GM12878 (cell line): ENCODE results near the gene EXOC4. TPM values are rescaled to one million over a fixed set of nuclear protein-coding genes. Genes with fewer than 3 reads are reported as not detected.

Source experiments
- BACH1 ChIP-seq: fragments of 450-650 bp; IDR thresholded peaks from 2 replicates; pipeline ENCODE4 v1.6.1; 2017; ENCODE audit warnings: mild to moderate bottlenecking, borderline replicate concordance
- E2F8 ChIP-seq: fragments of 450-650 bp; IDR thresholded peaks from 2 replicates; pipeline ENCODE4 v1.6.1; 2018; ENCODE audit warnings: mild to moderate bottlenecking, low read depth, moderate library complexity; ENCODE audit not compliant: partially characterized antibody
- KLF5 ChIP-seq: fragments of 450-650 bp; IDR thresholded peaks from 2 replicates; pipeline ENCODE4 v1.6.1; 2014; ENCODE audit warnings: mild to moderate bottlenecking; ENCODE audit not compliant: partially characterized antibody
- MXI1 ChIP-seq: fragments of 150-350 bp; IDR thresholded peaks from 2 replicates; pipeline ENCODE4 v1.6.1; 2011; ENCODE audit warnings: low read depth, mild to moderate bottlenecking, inconsistent platforms, low read length, improper control_type of control experiment
- PML ChIP-seq: IDR thresholded peaks from 2 replicates; pipeline ENCODE4 v1.6.1; 2012; ENCODE audit warnings: low read length, inconsistent platforms
- ZZZ3 ChIP-seq: IDR thresholded peaks from 2 replicates; pipeline ENCODE4 v1.6.1; 2011; ENCODE audit warnings: low read depth; ENCODE audit not compliant: control insufficient read depth, insufficient read length
- polyA plus RNA-seq, 11 experiments: library from polyadenylated mRNA; depleted of rRNA in 4 of 11; unstranded in 6 of 11; stranded (reverse) in 5 of 11; fragments of >200 nt; fragmentation: Nextera tagmentation in 4 of 11; fragmentation: Illumina TruSeq in 1 of 11; extraction: Ambion mirVana in 4 of 11; extraction: Trizol in 1 of 11; gene quantifications; 1 replicate in 1 of 11; 2 replicates in 10 of 11; pipeline versions ENCODE4 v1.2.1 to v1.2.3, GENCODE V29; 2011 to 2016; ENCODE audit warnings: inconsistent platforms in 2 of 11, missing spikeins in 2 of 11, low read depth in 1 of 11
- total RNA-seq, 4 experiments: library from RNA; depleted of rRNA in 3 of 4; stranded (reverse); fragments of >200 nt in 3 of 4; fragmentation: Illumina TruSeq in 1 of 4; extraction: Trizol in 1 of 4; gene quantifications; 2 replicates each; pipeline versions ENCODE4 v1.2.1 to v1.2.3, GENCODE V29; 2013 to 2021
- TF ChIP-seq, protein P1 (sequence below): fragments of 450-650 bp; IDR thresholded peaks from 2 replicates; pipeline ENCODE4 v1.6.1; 2017; ENCODE audit warnings: mild to moderate bottlenecking, moderate library complexity

EXOC4 gene
- total and polyA plus RNA-seq, 10 of the 15 experiments (the other 5 are each of a cell fraction or from before 2014, with no cell fraction given) = 13.2 to 44.5 (median 29.6) TPM

GRCh38 chr7:133272336-133272735 is 19.5 kb downstream of the EXOC4 start (continued):
- TF ChIP-seq, protein P1, sequence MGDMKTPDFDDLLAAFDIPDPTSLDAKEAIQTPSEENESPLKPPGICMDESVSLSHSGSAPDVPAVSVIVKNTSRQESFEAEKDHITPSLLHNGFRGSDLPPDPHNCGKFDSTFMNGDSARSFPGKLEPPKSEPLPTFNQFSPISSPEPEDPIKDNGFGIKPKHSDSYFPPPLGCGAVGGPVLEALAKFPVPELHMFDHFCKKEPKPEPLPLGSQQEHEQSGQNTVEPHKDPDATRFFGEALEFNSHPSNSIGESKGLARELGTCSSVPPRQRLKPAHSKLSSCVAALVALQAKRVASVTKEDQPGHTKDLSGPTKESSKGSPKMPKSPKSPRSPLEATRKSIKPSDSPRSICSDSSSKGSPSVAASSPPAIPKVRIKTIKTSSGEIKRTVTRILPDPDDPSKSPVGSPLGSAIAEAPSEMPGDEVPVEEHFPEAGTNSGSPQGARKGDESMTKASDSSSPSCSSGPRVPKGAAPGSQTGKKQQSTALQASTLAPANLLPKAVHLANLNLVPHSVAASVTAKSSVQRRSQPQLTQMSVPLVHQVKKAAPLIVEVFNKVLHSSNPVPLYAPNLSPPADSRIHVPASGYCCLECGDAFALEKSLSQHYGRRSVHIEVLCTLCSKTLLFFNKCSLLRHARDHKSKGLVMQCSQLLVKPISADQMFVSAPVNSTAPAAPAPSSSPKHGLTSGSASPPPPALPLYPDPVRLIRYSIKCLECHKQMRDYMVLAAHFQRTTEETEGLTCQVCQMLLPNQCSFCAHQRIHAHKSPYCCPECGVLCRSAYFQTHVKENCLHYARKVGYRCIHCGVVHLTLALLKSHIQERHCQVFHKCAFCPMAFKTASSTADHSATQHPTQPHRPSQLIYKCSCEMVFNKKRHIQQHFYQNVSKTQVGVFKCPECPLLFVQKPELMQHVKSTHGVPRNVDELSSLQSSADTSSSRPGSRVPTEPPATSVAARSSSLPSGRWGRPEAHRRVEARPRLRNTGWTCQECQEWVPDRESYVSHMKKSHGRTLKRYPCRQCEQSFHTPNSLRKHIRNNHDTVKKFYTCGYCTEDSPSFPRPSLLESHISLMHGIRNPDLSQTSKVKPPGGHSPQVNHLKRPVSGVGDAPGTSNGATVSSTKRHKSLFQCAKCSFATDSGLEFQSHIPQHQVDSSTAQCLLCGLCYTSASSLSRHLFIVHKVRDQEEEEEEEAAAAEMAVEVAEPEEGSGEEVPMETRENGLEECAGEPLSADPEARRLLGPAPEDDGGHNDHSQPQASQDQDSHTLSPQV = no peak
- TF ChIP-seq KLF5 (no peak), E2F8 (no peak), MXI1 (no peak), PML (no peak), BACH1 (no peak), ZZZ3 (no peak)
- TF ChIP-seq, all 136 proteins: peak for 0
